GM10266 (cell line): ENCODE results near the gene JOSD1.

Source experiments
- DNase-seq: peaks from one replicate; pipeline ENCODE4 v3.0.0; 2012; ENCODE audit errors: extremely low spot score
- CTCF ChIP-seq: IDR thresholded peaks from 2 replicates; pipeline ENCODE4 v1.5.1; 2012; ENCODE audit warnings: mild to moderate bottlenecking, low read depth; ENCODE audit not compliant: control insufficient read depth, insufficient read depth; ENCODE audit errors: missing control alignments

Gene JOSD1

GRCh38 chr22:38732251-38732815, 31.6 kb upstream of the JOSD1 start:
- no peak for DNase-seq
- no peak for TF ChIP-seq CTCF

GRCh38 chr22:38731703-38732161, 31.0 kb upstream of the JOSD1 start:
- TF ChIP-seq CTCF: no peak
- no peak for DNase-seq

- DNase-seq: no peak
- no peak for TF ChIP-seq CTCF
Observed at GRCh38 chr22:38730411-38730871, 29.7 kb upstream of the JOSD1 start.

GRCh38 chr22:38729946-38730345, 29.2 kb upstream of the JOSD1 start:
- DNase-seq: no peak
- TF ChIP-seq CTCF: no peak

GRCh38 chr22:38728871-38729796, 28.4 kb upstream of the JOSD1 start:
- no peak for TF ChIP-seq CTCF
- no peak for DNase-seq

GRCh38 chr22:38727530-38728451, 27.0 kb upstream of the JOSD1 start:
- DNase-seq: no peak
- no peak for TF ChIP-seq CTCF
